Astrocyte (in vitro differentiated cells and primary cell): Measurements from ENCODE around the gene TRIM61. TPM values are rescaled to one million over a fixed set of nuclear protein-coding genes. Genes with fewer than 3 reads are reported as not detected.
"Not testable (repeated sequence)": the region's sequence is repeated elsewhere in the genome, so short reads cannot be mapped to it uniquely, and the experiment has no call there.

Source experiments
- DNase-seq: peaks from one replicate; pipeline ENCODE4 v3.0.0-alpha.2; 2010; ENCODE audit warnings: low read depth
- FAIRE-seq: peaks from 2 replicates; lab custom pipeline; 2011; peaks lifted over from hg19 to GRCh38; lab: Jason Lieb, UNC
- H2AFZ ChIP-seq: 2 replicates; pipeline ENCODE4 v1.6.0; 2012; ENCODE audit warnings: low read depth, low read length, inconsistent platforms
- H3K27ac ChIP-seq: 2 replicates; pipeline ENCODE4 v1.5.1; 2011; ENCODE audit warnings: low read depth, low read length, inconsistent platforms
- H3K27me3 ChIP-seq: 2 replicates; pipeline ENCODE4 v1.6.0; 2011; ENCODE audit warnings: low read length, inconsistent platforms; ENCODE audit not compliant: insufficient read depth
- H3K36me3 ChIP-seq: 2 replicates; pipeline ENCODE4 v1.5.1; 2011; ENCODE audit warnings: low read length, inconsistent platforms; ENCODE audit not compliant: insufficient read depth
- H3K4me1 ChIP-seq: 2 replicates; pipeline ENCODE4 v1.5.1; 2011; ENCODE audit warnings: low read length, inconsistent platforms; ENCODE audit not compliant: insufficient read depth
- H3K4me2 ChIP-seq: 2 replicates; pipeline ENCODE4 v1.6.0; 2012; ENCODE audit warnings: low read length, inconsistent platforms
- H3K4me3 ChIP-seq: 2 replicates; pipeline ENCODE4 v1.5.1; 2011; ENCODE audit warnings: low read depth, mild to moderate bottlenecking, low read length, inconsistent platforms; ENCODE audit not compliant: insufficient read depth
- H3K79me2 ChIP-seq: 2 replicates; pipeline ENCODE4 v1.6.0; 2012; ENCODE audit warnings: mild to moderate bottlenecking, low read length, inconsistent platforms; ENCODE audit not compliant: insufficient read depth
- H3K9ac ChIP-seq: 2 replicates; pipeline ENCODE4 v1.6.0; 2012; ENCODE audit warnings: mild to moderate bottlenecking, low read length, inconsistent platforms
- H3K9me3 ChIP-seq: 2 replicates; pipeline ENCODE4 v1.5.1; 2012; ENCODE audit warnings: low read depth, mild to moderate bottlenecking, low read length, inconsistent platforms; ENCODE audit not compliant: insufficient read depth
- H4K20me1 ChIP-seq: 2 replicates; pipeline ENCODE4 v1.6.0; 2012; ENCODE audit warnings: low read length, inconsistent platforms; ENCODE audit not compliant: insufficient read depth
- H3K27ac Mint-ChIP-seq: one replicate; pipeline ENCODE4 v1.8.0; 2021; ENCODE audit warnings: mild to moderate bottlenecking, mixed read lengths; ENCODE audit not compliant: unreplicated experiment
- H3K27me3 Mint-ChIP-seq: one replicate; pipeline ENCODE4 v1.8.0; 2021; ENCODE audit warnings: low read depth, mixed read lengths; ENCODE audit not compliant: unreplicated experiment
- H3K36me3 Mint-ChIP-seq: one replicate; pipeline ENCODE4 v1.8.0; 2021; ENCODE audit warnings: low read depth, mixed read lengths; ENCODE audit not compliant: unreplicated experiment
- H3K4me1 Mint-ChIP-seq: one replicate; pipeline ENCODE4 v1.8.0; 2021; ENCODE audit warnings: low read depth, mixed read lengths; ENCODE audit not compliant: unreplicated experiment
- H3K4me3 Mint-ChIP-seq: one replicate; pipeline ENCODE4 v1.8.0; 2021; ENCODE audit warnings: mild to moderate bottlenecking, moderate library complexity, mixed read lengths; ENCODE audit not compliant: unreplicated experiment
- H3K9me3 Mint-ChIP-seq: one replicate; pipeline ENCODE4 v1.8.0; 2021; ENCODE audit warnings: mild to moderate bottlenecking, mixed read lengths; ENCODE audit not compliant: unreplicated experiment
- CTCF ChIP-seq: IDR thresholded peaks from 2 replicates; pipeline ENCODE4 v1.5.1; 2011; ENCODE audit warnings: low read depth, mild to moderate bottlenecking, inconsistent platforms, low read length, moderate library complexity; ENCODE audit not compliant: insufficient read depth
- EZH2 ChIP-seq: IDR thresholded peaks from 2 replicates; pipeline ENCODE4 v1.6.1; 2012; ENCODE audit warnings: mild to moderate bottlenecking, low read length, inconsistent platforms; ENCODE audit not compliant: insufficient read depth
- total RNA-seq: library from RNA; stranded (reverse); gene quantifications from 2 replicates; pipeline ENCODE4 v1.2.1, GENCODE V29; 2021

TRIM61 gene
- total RNA-seq, 1 donor from 2014 or later = 2.2 TPM

GRCh38 chr4:164937576-164938270 is 39.7 kb downstream of the TRIM61 start:
- FAIRE-seq = peak; percentile 20

DNA sequence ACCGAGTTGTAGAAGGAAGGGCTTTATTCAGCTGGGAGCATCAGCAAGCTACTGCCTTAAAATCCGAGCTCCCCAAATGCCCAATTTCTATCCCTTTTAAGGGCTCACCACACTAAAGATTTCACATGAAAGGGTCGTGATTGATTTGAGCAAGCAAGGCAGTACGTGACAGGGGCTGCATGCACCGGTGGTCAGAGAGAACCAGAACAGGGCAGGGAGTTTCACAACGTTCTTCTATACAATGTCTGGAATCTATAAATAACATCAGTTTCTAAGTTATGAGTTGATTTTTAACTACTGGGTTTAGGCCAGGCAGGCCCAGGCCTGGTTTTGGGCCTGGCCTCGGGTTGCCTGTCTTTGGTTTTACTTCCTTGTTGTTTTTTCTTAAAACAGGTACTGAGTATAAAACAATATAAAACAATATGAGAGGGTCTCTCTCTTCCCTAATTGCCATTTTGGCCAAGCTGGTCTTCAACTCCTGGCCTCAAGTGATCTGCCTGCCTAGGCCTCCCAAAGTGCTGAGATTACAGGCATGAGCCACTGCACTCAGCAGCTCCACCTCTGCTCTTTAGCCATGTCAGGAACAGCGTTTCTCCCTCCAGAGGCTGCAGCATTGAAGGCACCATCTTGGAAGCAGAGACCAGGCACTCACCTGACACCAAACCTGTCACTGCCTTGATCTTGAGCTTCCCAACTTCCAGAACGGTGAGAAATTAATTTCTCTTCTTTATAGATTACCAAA is 41.4 kb downstream of the TRIM61 start:
- H3K36me3 Mint-ChIP-seq, H2AFZ ChIP-seq, H3K4me2 ChIP-seq, H3K4me3 Mint-ChIP-seq, FAIRE-seq, H3K27ac Mint-ChIP-seq, H3K36me3 ChIP-seq, H4K20me1 ChIP-seq, H3K27me3 Mint-ChIP-seq, DNase-seq, H3K9ac ChIP-seq, H3K79me2 ChIP-seq, H3K27ac ChIP-seq, H3K4me3 ChIP-seq, H3K27me3 ChIP-seq, H3K9me3 Mint-ChIP-seq, H3K4me1 ChIP-seq, H3K9me3 ChIP-seq: not testable (repeated sequence)
- H3K4me1 Mint-ChIP-seq = peaks cover 13% of the 10 kb centered on the region

More at GRCh38 chr4:164937576-164938270, 39.7 kb downstream of the TRIM61 start:
- peaks cover 7% of the 10 kb centered on the region for H3K27me3 Mint-ChIP-seq
- no peaks in the 10 kb centered on the region for H3K36me3 Mint-ChIP-seq
- Histone ChIP-seq H3K27me3 (no peaks in the 10 kb centered on the region), H3K27ac (no peak overlapping the region), H3K79me2 (no peaks in the 10 kb centered on the region), H4K20me1 (no peaks in the 10 kb centered on the region), H3K36me3 (no peaks in the 10 kb centered on the region), H3K9ac (no peak overlapping the region), H3K4me1 (no peaks in the 10 kb centered on the region), H2AFZ (no peak overlapping the region), H3K4me2 (no peak overlapping the region), H3K4me3 (no peak overlapping the region), H3K9me3 (no peaks in the 10 kb centered on the region)
- no peaks in the 10 kb centered on the region for H3K9me3 Mint-ChIP-seq
- no peak overlapping the region for H3K27ac Mint-ChIP-seq
- H3K4me3 Mint-ChIP-seq = no peak overlapping the region
- no peak for DNase-seq
- H3K4me1 Mint-ChIP-seq = no peaks in the 10 kb centered on the region
- no peak for TF ChIP-seq EZH2
- no peak for TF ChIP-seq CTCF

- peak overlapping the region; percentile 44 for H3K27ac Mint-ChIP-seq
- no peaks in the 10 kb centered on the region for H3K4me1 ChIP-seq
- no peaks in the 10 kb centered on the region for H3K36me3 ChIP-seq
- no peak overlapping the region for H3K9ac ChIP-seq
- H3K36me3 Mint-ChIP-seq = no peaks in the 10 kb centered on the region
- no peaks in the 10 kb centered on the region for H4K20me1 ChIP-seq
- H3K27ac ChIP-seq = no peak overlapping the region
- DNase-seq (no peak), FAIRE-seq (no peak)
- no peaks in the 10 kb centered on the region for H3K79me2 ChIP-seq
- no peaks in the 10 kb centered on the region for H3K9me3 ChIP-seq
- no peak overlapping the region for H2AFZ ChIP-seq
- TF ChIP-seq CTCF (no peak), EZH2 (no peak)
- H3K4me3 Mint-ChIP-seq = no peak overlapping the region
- no peak overlapping the region for H3K4me2 ChIP-seq
- no peaks in the 10 kb centered on the region for H3K27me3 ChIP-seq
- H3K4me1 Mint-ChIP-seq = peaks cover 13% of the 10 kb centered on the region
- no peaks in the 10 kb centered on the region for H3K9me3 Mint-ChIP-seq
- H3K4me3 ChIP-seq = no peak overlapping the region
- H3K27me3 Mint-ChIP-seq = peaks cover 7% of the 10 kb centered on the region
These were observed 42.1 kb downstream of the TRIM61 start for GRCh38 chr4:164935363-164935762.
